SKM-1 (cell line): ENCODE measurements around the gene FMN1.

Experiments used
- DNase-seq: peaks from one replicate; lab custom pipeline; 2025; ENCODE audit not compliant: unreplicated experiment; lab: John Stamatoyannopoulos, UW

The FMN1 gene

DNA sequence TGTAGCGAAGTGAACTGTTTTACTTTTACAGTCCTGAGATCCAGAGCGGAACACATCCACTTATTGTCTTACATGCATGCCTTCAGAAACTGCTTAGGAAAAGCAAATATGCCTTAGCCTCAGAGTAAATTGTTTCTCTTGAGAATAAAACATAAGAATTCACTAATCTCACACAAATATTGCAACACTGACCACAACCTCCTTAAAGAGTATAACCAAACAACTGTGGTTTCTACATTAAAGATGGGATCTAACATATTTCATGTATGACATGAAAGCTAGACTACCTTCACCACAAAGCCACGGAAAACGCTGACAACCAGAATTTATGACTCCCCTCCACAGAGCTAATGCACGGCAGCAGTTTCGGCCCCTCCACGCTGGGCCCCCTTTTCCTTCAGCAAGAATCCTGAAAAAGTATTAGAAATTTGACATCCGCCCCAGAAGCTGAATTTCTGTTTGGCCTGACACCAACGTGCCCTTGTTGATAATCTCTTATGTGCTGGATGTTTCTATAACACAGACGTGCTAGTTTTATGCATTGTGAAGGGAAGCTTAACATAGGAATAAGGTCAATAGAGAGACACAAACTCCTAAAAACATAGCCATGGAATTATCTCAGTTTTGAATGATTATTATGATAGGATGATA, 392.1 kb downstream of the FMN1 start:
- DNase-seq = no peak

DNA sequence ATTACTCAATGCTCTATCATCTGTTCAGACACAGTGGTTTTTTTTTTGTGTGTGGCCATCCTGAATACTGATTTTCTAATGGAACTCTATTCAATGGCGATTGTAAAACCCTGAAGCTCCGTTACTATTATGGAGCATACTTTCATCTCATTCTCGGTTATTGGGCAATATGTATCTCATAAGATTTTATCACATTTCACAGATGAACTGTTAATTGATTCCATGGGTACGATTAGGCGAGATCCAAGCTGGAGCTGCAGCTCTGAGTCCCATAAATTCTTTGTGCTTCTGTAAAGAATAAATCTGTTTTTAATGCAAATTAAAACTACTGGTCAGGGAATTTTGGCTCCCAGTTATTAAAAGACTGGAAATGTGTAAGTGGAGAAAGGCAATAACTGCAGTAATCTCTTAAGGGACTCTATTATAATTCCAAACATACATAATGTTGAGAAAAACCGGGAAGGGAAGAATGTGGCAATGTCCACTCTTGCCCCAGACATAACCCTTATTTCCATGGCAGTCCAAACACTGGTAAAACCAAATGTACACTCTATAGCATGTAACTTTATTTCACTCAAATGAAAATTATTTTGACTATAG, 394.5 kb downstream of the FMN1 start:
- no peak for DNase-seq

DNA sequence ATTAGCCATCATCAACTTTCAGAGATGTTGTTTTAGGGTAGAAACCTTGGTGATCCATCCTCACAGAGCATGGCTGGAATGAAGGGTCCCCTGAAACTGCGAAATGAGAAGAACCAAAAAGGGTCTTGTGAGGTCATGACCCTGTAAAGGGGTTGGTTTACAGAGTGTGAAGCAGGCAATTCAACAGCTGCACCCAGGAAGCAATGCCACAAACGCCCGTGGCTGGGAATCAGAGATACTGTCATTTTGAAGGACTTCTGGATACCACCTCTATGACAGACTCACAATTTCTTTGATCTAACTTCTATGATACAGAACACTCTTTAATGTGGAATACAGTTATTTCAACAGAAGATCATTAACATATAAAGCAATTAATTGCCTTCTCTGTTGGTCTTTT, 397.7 kb downstream of the FMN1 start:
- DNase-seq = no peak

DNA sequence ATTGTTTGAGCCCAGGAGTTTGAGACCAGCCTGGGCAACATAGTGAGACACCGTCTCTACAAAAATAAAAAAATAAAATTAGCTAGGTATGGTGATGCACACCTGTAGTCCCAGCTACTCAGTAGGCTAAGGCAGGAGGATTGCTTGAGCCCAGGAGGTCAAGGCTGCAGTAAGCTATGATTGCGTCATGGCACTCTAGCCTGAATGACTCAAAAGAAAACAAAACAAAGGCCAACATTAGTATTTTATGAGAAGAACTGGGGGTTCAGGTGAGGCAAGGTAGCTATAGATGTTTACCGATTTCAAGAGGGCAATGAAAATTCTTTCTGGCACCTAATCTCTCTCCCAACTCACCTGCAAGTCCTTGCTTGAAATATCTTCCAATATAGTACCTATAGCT, 399.5 kb downstream of the FMN1 start:
- DNase-seq = no peak

DNA sequence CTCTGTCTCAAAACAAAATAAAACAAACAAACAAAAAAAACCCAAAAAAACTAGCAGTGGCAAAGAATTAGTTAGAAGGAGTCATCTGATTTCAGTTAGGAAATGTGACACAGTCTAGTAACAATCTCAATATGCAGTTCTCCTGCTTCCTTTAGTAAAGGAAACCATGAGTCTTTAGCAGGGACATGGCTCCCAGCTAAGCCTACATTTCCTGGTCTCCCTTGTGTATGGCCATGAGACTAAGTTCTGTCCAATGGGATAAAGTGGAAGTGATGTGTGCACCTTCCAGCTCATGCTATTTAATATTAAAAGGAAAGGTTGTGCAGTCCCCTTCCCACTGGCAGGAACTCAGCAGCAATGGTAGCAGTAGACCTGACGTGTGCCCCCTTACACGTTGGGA, 402.1 kb downstream of the FMN1 start:
- no peak for DNase-seq

DNA sequence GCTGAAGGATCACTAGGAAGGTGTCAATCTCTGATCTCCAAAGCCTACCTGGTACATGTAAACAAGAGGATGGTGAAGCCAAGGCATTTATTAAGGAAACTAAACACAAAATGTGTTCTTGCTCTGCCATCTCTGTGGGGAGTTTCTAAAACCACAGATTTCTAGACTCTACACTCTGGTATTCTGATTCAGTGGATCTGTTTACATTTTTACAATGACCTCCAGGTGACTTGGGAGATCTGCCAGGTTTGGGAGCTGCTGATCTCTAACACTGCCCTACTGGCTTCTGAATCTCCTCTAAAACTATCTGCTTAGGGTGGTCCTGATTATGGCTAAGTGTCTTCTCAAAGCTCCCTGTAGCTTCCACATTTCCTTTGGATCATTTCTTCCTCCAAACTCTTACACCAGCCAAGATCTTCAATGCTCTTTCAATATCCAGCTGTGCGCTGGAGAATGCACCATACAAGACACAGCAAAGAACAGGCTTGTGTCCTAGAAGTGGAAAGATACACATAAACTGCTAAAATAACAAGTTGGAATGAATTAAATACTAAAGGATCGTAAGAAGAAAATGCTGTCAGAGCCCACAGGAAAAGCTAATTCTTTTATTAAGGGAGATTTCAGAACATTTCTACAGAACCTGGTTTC, 404.0 kb downstream of the FMN1 start:
- no peak for DNase-seq

DNA sequence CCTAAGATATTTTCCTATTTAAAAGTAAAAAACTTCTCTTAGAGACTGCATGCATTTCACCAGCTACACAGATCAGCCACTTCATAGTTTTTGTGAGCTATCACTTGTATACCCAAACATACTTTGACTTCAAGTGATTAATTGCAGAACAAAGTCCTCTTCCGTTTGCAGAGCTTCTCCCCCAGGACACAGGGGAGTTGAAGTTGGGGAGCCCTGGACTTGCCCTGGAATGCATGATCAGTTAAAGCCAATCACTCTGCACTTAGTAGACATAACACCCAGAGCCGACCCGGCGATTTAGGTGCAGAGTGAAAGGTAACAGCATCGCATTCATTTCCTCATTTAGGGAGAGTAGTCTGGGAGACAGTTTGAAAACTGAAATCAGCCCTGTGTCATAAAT, 406.6 kb downstream of the FMN1 start:
- no peak for DNase-seq

DNA sequence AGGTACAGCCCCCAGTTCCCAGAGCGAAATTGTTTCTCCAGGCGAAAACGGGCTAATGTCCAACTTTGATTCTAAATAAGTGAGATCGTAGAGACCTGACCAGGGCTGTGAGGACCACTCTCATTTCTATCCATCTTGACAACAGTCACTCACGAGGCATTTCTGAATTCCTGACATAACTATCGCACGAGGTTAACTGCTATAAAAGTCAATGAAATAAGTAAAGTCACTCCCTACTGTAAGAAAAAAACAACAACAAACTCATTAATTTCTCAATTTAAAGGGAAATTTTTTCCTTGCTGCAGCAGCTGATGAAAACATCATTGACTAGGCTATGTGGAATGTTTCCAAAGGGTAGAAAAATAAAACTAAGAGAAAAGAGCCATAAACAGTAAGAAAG, 407.6 kb downstream of the FMN1 start:
- DNase-seq = no peak

DNA sequence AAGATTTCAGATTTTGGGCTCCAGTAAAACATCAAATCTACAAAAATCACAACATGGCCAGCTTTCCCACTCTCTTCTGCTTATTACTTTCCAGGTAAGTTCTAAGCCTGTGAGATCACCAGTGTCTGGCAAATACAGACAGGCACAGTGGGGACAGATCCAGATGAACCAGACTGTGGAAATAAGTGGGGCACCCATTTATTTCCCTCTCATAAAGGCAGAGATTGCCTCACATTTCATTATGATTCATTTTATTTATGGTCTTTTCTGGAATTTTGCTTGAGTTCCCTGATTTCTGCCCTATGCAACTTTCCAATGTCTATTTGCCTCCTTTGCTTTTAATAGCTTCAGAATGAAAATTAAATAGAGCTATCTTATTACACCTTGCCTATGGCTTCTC, 409.9 kb downstream of the FMN1 start:
- no peak for DNase-seq

DNA sequence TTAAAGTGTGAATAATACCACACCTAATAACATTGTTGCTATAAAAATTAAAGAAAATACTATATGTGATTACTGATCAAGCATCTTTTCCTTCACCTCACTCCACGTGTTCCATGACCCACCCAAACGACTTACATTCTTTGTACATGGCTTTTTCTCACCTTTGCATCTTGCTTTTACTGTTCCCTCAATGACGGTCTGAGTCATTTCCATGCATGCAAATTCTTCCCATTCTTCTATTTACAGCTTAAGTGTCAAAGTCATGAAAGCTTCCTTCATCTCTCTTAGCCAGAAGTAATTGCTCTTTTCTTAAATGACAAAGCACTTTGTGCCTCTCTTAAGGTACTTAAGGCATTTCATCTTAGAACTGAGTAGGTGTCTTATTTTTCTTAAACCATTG, 412.7 kb downstream of the FMN1 start:
- no peak for DNase-seq

DNA sequence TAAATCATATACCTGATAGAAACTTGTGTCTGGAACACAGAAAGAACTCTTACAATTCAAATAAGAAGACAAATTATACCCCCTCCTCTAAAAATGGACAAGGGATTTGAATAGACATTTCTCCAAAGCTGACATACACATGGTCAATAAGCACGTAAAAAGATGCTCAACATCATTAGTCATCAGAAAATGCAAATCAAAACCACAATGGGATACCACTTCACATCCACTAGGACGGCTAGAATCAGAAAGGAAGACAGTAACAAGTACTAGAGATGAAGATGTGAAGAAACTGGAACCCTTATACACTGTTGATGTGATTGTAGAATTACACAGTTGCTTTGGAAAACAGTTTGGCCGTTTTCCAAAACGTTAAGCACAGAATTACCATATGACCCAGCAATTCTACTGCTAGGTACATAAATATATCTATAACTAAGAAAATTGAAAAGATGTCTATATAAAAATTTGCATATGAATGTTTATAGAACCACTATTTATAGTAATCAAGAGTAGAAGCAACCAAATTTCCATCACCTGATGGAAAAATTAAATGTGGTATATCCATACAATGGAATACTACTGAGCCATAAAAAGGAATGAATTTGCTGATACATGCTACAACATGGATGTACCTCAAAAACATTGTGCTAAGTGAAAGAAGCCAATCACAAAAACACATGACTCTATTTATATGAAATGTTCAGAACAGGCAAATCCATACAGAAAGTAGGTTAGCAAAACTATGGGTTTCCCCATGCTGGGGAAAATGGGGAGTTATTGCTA, 415.9 kb downstream of the FMN1 start:
- no peak for DNase-seq

DNA sequence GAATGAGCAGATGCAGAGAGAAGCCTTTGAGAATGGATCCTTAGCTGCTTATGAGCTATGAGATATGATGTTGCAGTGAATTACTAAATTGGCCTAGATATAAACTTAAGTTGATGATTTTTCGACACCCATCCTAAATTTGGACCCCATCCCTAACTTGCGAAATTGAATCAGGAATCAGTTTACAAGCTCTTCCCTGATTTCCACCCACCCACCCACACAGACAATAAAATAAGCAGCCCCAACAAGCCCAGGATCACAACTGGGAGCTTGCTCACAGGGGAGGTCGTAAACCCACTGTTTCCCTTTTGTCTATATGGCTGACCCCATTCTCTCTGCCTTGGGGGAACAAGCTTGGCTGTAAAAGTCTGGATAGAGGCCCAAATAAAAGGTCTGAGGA, 419.4 kb downstream of the FMN1 start:
- no peak for DNase-seq

DNA sequence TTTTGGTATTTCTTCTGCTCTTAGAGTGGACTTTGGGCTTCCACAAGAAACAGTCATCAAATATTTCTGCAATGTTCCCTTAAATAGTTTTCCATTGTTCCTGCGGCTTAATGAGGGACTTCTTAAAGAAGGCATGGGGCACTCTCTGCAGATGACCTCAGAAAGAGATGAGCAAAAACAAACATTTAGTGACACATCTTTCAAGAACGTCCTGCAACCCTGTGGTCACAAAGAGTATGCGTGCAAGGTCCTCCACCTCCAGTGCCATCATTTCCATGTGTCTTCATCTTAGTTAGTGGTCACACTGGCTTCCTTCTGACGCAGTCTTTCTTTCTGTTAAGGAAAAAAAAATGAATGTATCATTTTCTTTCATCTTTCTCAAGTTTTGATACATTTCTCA, 420.5 kb downstream of the FMN1 start:
- DNase-seq = no peak

DNA sequence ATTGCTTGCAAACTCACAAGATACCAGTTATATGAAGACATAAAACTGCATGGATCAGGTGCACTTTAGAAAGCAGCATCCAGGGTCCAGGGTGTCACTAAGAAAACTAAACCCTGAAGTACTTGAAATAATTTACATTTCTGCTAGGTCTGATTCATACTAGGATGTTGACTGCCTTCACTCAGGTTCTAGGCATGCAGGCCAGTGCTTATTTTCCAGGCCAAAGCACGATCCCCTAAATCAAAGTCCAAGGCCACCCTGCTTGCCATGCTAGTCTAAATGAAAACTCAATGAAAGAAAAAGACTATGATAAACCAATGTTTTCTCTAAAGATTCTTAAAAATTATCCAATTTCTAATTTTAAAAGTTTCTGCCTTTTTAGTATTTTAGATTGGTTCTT, 427.3 kb downstream of the FMN1 start:
- no peak for DNase-seq

DNA sequence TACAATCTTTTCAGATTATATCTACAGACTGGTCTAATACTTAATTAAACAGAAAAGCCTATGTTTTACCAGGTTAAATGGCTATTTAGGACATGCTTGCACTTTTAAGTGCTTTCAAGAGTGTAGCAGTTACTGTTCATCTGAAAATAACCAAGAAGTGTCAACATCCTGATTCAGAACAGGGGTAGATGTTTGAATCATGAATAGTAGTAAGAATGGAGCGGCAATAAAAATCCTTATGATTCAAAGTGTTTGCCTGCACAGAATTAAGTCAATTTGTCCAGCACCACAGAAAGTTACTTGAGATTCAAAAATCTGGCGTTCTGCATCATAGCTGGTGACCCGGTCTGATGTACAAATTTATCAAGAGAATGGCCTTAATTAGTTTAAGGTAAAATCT, 428.4 kb downstream of the FMN1 start:
- no peak for DNase-seq

DNA sequence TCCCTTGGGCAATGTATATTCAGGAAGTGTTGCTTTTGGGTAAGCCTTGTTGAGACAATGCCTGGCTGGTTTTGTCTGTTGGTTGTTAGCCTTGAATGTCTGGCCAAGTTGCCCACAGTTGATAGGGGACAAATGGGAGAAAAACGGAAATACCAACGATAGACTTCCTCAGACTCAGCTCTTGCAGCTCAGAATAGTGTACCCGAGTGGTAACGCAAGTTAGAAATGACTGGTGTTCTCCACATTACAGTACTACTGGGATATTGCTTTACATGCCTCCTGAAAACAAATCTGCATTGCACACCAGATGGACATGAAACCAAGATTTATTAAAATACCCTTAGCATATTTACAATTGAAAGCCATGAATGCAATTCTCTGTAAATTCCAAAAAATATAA, 429.3 kb downstream of the FMN1 start:
- DNase-seq = no peak

DNA sequence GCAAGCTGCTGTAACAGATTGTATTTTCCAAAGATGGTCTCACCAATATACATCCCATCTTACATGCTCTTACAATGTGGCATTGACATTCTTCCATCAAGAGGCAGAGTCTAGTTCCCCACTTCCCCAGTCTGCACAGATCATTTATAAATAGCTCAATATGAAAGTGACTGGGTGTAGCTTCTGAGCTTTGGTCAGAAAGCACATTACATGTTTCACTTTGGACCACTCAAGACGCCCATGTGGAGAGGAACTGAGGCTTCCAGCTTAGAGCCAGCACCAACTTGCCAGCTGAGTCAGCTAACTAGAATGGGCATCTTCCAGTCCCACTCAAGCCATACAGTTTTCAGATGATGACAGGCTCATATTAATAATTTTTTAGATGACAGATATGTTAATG, 431.2 kb downstream of the FMN1 start:
- no peak for DNase-seq

DNA sequence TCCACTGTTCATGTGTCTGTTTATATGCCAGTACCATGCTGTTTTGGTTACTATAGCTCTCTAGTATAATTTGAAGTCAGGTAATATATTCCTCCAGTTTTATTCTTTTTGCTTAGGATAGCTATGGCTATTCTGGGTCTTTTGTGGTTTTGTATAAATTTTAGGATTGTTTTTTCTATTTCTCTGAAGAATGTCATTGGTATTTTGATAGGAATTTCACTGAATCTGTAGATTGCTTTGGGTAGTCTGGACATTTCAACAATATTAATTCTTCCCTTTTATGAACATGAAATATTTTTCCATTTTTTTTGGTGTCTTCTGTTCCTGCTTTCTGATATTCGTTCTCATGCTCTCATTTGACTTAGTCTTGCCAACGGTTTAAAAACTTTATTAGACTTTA, 437.1 kb downstream of the FMN1 start:
- DNase-seq = no peak

DNA sequence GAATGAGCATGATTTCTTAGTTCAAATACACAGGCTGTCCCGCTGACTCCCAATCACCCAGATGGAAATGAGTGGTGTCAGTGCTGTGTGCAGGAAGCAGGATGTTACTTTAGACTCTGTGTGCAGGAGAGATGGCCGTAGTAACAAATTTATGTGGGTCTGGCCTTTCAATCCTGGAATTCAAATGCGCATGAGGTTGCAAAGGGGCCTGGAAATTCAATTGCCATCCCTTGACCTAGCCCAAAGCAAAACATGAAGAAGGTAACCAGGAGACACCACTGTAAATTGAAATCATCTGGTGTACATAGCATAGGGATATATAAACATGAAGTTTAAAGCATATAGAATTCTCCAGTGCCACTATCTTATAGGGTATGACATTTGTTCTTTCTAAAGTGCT, 443.5 kb downstream of the FMN1 start:
- no peak for DNase-seq

DNA sequence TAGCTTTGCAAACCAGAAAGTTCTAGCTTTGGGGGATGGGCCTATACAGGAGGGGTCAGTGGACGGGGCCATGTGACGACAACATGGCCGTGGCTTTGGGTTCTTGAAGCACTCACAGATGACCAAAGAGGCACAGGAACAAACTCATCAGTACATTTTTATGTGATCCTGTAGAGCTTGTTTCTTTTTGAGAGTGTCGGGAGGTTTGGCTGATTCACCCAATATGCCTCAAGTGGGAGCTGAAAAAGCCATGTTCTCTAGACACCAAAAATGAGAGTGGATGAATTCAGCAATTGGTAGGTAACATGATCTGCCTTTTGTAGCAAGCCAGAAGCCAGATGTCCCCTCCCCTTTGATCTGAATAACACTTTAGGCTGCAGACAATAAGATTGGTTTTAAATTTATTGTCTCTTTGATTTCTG, 446.6 kb downstream of the FMN1 start:
- no peak for DNase-seq

DNA sequence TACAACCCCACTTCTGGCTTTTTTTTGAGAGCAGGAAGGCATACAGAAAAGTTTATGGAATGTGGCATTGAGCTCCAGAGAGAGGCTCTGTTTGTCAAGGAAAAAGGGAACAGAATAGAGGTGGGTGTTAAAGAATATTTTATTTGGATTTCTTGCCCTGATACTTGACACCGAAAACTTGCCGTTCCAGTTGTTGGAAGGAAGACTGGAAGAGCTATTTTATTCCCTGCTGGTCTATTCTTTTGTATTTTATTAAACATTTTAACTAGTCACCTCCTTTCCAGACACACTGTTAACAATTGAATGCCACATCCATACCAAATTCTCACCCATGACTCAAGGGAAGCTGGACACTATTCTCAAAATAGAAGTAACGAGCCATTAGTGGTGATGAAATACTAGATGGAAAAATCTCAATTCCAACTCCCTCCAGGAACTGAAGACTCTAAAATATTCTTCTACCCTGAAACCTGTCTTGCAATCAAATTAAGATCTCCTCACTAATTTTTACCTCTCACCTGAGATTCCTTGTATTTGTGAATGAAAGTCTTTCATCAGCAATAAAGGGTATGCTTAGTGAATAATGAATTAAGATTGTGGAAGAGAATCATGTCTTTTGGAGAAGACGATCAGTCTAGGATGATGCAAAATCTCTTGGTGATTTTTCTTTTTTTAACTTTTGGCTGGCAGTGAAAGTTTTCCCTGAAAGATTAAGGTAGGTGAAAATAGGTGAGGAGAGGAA, 448.2 kb downstream of the FMN1 start:
- DNase-seq = no peak
